ENCODE results near the gene PIEZO1. TPM values are rescaled to one million over a fixed set of nuclear protein-coding genes. Genes with fewer than 3 reads are reported as not detected.

PIEZO1 gene
- total RNA-seq, 6 experiments from 2014 or later: 238 to 293 (median 264) TPM

DNA sequence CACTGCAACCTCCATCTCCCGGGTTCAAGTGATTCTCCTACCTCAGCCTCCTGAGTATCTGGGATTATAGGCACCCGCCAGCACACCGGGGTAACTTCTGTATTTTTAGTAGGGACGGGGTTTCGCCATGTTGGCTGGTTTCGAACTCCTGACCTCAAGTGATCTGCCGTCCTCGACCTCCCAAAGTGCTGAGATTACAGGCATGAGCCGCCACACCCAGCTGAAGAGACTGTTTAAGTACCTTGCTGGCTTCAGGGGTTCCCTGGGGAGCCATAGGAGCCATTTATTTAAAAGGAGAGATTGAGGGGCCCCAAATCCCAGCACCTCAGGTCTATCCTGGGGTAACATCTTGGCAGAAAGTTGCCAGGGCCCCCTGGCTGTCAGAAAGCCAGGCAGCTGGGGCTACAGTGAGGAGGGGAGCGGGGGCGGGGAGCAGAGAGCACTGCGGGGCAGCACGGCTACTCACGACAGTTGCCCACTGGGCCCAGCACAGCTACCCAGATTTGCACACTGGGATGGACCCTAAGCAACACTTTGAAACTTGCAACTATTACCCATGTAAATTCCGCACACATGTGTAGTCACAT lies 100.4 kb downstream of the PIEZO1 start:
- 0 out of 2 replicates have a peak, but pooled peaks cover 16% of the 10 kb centered on the region for H3K4me1 Mint-ChIP-seq (ENCODE audit: low read depth)
- H3K27me3 Mint-ChIP-seq (ENCODE audit: insufficient read depth): peaks cover 23% of the 10 kb centered on the region
- H3K27ac Mint-ChIP-seq: no peak overlapping the region
- DNase-seq: no peak
- TF ChIP-seq, protein P1, sequence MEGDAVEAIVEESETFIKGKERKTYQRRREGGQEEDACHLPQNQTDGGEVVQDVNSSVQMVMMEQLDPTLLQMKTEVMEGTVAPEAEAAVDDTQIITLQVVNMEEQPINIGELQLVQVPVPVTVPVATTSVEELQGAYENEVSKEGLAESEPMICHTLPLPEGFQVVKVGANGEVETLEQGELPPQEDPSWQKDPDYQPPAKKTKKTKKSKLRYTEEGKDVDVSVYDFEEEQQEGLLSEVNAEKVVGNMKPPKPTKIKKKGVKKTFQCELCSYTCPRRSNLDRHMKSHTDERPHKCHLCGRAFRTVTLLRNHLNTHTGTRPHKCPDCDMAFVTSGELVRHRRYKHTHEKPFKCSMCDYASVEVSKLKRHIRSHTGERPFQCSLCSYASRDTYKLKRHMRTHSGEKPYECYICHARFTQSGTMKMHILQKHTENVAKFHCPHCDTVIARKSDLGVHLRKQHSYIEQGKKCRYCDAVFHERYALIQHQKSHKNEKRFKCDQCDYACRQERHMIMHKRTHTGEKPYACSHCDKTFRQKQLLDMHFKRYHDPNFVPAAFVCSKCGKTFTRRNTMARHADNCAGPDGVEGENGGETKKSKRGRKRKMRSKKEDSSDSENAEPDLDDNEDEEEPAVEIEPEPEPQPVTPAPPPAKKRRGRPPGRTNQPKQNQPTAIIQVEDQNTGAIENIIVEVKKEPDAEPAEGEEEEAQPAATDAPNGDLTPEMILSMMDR (IDR thresholded peaks at IDR 0.05): no peak
- no peaks in the 10 kb centered on the region for H3K9me3 Mint-ChIP-seq
- no peaks in the 10 kb centered on the region for H3K36me3 Mint-ChIP-seq (ENCODE audit: low read depth)
- H3K4me3 Mint-ChIP-seq: no peak overlapping the region

DNA sequence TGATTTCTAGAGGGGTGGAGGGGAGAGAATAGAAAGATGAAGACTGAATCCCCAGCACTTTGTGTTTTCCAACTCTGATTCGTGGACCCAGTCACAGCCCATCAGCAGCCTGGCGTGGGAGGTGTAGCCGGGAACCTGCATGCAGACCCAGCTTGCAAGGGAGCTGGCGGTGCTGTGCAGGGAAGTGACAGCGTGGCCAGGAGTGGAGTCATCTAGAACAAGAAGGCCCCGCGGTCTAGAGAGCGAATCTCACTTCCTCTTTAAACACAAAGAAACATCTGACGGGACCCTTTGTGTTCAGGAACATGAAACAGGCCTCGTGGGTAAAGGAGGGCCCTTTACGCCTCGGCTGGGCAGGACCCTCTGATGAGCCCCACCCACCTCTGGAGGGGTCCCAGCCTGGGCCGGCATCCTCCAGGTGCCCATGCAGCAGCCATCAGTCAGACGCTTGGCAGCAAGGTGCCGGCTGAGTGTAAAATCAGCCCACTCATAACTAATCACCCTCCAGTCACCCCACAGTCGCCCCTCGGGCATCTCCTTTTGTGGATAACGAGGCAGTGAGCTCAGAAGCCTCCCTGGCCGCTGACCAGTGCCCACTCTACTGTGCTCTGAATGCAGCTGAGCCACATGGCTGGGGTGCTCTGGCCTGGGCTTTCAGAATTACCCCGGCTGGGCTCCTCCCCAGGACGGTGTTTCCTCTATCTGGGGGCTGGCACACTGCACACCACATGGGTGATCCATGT lies 103.1 kb downstream of the PIEZO1 start:
- TF ChIP-seq, protein P1 (IDR thresholded peaks at IDR 0.05): no peak
- H3K36me3 Mint-ChIP-seq (ENCODE audit: low read depth): no peaks in the 10 kb centered on the region
- DNase-seq: no peak
- H3K4me1 Mint-ChIP-seq (ENCODE audit: low read depth): 0 out of 2 replicates have a peak, but pooled peaks cover 16% of the 10 kb centered on the region
- H3K27ac Mint-ChIP-seq: no peak overlapping the region
- H3K9me3 Mint-ChIP-seq: no peaks in the 10 kb centered on the region
- H3K27me3 Mint-ChIP-seq (ENCODE audit: insufficient read depth): peaks cover 19% of the 10 kb centered on the region
- H3K4me3 Mint-ChIP-seq: no peak overlapping the region

DNA sequence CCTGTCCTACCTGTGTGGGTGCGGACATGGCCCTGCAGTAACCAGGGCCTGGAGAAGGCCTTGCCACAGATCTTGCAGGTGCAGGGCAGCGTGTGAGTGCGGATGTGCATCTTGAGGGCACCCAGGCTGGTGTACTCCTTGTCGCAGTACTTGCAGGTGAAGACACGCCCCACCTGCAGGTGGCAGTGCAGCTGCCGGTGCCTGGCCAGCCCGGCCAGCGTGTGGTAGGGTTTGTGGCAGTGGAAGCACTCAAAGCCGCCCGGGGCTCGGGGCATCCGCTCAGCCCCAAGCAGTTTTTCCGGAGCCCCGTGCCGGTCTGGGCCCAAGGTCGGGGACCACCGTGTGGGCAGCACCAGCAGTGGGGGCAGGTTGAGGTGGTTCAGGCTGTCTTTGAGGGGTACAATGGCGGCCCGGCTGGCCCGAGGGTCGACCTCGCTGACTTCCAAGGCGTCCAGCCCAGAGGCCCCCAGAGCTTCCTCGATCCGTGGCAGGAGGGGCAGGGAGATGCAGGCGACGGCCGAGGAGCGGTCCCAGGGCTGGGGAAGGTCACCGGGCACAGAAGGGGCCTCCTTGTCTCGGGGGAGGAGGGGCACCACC lies 103.8 kb downstream of the PIEZO1 start:
- Mint-ChIP-seq H3K27ac (no peak overlapping the region), H3K4me3 (no peak overlapping the region), H3K36me3 (ENCODE audit: low read depth) (no peaks in the 10 kb centered on the region), H3K9me3 (no peaks in the 10 kb centered on the region), H3K27me3 (ENCODE audit: insufficient read depth) (peaks cover 20% of the 10 kb centered on the region), H3K4me1 (ENCODE audit: low read depth) (0 out of 2 replicates have a peak, but pooled peaks cover 16% of the 10 kb centered on the region)
- no peak for DNase-seq
- TF ChIP-seq, protein P1 (IDR thresholded peaks at IDR 0.05): peak; percentile 62

DNA sequence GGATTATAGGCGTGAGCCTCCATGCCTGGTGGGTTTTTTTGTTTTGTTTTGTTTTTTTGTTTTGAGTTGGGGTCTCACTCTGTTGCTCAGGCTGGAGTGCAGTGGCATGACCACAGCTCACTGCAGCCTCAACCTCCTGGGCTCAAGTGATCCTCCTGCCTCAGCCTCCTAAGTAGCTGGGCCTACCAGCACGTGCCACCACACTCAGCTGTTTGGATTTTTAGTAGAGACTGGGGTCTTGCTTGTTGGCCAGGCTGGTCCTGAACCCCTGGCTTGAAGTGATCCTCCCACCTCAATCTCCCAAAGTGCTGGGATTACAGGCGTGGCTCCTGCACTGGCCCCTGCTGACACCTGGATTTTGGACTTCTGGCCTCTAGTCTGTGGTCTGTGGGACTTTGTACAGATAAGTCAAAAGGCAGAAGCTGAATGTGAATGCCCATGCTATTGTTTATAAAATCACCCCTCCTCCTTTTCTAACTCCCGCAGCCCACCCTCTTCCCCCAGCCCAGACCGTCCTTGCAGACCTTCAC lies 104.4 kb downstream of the PIEZO1 start:
- no peaks in the 10 kb centered on the region for H3K36me3 Mint-ChIP-seq (ENCODE audit: low read depth)
- peaks cover 20% of the 10 kb centered on the region for H3K27me3 Mint-ChIP-seq (ENCODE audit: insufficient read depth)
- no peak overlapping the region for H3K27ac Mint-ChIP-seq
- DNase-seq: no peak
- no peak overlapping the region for H3K4me3 Mint-ChIP-seq
- TF ChIP-seq, protein P1 (IDR thresholded peaks at IDR 0.05): no peak
- 0 out of 2 replicates have a peak, but pooled peaks cover 16% of the 10 kb centered on the region for H3K4me1 Mint-ChIP-seq (ENCODE audit: low read depth)
- H3K9me3 Mint-ChIP-seq: no peaks in the 10 kb centered on the region

DNA sequence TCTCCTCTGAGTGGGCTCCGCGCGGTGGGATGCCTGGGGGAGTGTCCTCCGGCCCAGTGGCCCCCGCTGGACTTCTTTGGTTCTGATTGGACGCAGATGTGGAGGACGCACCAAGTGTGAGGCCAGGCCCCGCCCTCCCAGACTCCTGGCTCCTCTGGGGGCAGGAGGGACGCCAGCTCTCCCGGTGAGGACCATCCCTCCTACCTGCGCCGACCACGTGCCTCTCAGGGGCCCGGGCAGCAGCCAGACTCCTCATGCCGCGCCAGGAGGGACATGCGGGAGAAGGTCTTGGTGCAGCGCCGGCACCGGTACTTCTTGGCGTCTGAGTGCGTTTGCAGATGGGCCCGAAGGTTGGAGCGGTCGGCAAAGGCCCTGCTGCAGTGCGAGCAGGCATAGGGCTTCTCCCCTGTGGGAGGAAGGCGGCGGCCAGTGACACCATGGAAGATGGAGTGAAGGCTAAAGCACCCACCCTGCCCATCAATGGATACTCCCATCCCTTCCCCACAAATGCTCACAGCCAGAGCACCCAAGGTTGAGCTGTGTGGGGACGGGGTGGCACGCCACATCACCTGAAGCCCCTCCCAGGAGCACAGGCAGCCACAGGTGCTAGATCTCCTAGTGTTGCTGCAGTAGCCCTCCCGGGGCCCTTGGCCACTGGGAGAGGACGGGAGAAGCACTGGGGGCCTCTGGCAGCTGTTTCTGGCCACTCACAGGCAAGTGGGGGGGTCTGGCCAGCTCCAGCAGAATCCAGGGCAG lies 106.6 kb downstream of the PIEZO1 start:
- no peak overlapping the region for H3K27ac Mint-ChIP-seq
- H3K4me1 Mint-ChIP-seq (ENCODE audit: low read depth): 0 out of 2 replicates have a peak, but pooled peaks cover 8% of the 10 kb centered on the region
- TF ChIP-seq, protein P1 (IDR thresholded peaks at IDR 0.05): no peak
- H3K27me3 Mint-ChIP-seq (ENCODE audit: insufficient read depth): peaks cover 9% of the 10 kb centered on the region; the same call in 1 of the 2 replicates
- no peak for DNase-seq
- H3K36me3 Mint-ChIP-seq (ENCODE audit: low read depth): no peaks in the 10 kb centered on the region
- H3K9me3 Mint-ChIP-seq: no peaks in the 10 kb centered on the region
- no peak overlapping the region for H3K4me3 Mint-ChIP-seq
